Stimulated activated CD4-positive, alpha-beta T cell treated with anti-CD3 and anti-CD28 coated beads, TNF-alpha, amount 100 ng/mL, for 4 hours (primary cell): ENCODE data around the gene RAD9A.

ENCODE experiments used
- DNase-seq, 3 experiments: peaks; one replicate each; pipeline ENCODE4 v3.0.0-alpha.2; 2020; ENCODE audit warnings: low read depth in 3 of 3

RAD9A gene

DNA sequence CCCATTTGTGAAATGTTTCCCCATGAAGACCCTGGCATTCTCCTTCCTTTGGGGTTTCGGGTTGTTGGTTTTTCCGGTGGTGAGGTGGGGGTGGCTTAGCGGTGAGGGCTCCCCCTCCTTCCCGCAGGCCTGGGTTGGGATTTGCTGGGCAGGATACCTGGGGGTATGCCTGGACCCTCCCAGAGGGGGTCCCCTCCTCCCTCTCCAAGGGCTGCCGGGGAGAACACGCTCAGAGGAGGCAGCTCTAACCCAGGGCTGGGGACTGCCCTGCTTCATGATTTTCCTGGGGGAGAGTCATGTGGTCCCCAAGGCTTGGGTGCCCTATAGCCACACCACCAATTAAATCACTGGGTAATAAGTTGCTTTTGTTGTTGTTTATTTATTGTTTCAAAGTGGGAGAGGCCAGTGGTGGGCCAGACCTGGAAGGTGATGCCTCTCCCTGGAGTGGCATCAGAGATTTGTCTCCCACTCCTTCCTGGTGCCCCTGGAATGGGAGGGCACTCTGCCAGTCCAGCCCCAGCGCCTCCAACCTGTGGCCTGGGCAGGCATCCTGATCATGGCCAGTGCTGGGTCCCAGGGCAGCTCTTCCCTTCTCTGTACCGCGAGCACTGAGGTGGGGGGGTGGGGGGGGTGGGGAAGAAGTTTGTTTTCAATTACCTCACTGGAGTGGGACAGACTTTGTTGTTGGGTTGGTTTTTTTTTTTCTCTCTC lies 17.1 kb upstream of the RAD9A start:
- DNase-seq, result no peak

DNA sequence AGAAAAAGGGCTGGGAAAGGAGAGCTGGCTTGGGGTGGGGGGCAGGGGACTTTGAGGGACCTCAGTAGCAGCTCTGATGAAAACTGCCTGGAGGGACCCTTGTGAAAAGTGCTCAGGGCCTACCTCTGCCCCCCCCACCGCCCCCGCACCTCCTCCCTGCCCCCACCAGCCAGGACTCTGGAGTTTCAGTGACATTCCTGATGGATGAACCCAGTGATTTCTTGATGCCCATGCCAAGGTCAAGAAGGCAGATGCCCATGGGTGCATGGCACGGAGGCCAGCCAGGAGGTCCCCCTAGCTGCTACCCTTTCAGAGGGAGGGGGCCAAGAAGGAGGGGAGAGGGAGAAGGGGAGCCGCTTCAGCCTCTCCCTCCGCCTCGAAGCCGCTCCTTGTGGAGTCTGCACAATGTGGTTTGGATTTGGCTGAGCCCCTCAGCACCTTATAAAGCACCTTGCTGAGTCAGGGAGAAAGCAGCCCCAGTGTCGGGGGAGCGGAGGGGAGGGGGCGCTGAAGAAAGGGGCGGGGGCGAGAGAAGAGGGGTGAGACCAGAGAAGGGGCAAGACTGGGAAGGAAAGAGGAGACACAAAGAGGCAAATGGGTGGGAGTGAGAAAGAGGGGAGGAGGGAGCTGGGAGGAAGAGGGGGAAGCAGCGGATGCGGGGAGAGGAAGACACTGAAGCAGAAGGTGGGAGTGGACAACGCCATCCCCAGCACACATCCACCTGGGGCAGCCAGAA lies 16.3 kb upstream of the RAD9A start:
- no peak for DNase-seq

DNA sequence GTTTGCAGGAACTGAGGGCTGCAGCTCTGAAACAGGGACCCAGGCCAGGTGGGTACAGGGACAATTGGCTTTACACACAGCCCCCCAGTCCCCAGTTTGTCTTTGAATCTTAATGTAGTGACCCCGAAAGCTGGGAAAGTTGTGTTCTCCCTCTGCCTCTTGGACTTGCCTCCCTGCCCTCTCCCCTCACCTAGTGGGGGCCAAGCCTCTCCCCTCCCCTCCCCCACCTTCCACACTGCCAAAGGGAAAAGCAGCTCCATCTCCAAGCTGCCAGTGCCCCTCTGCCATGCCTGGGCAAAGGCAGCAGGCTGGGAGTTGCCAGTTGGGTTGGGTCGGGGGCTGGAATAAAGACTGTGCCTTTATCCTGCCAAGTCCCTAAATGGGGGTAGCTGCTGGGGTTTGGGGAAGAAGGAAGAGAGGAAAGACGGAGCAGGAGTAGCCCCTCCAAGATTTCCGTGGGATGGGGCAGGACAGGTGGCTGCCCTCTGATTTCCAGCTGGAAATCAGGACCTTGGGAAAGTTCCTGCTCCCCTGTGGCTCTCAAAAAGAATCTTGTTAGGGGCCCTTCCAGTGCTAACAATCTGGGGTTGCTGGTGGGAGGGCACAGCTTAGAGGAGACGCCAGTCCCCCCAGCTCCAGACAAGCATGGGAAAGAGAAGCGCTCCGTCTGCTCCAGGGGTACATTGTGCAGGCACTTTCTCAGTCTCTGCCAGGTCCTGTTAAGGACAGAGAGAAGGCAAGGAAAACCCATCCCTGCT lies 15.5 kb upstream of the RAD9A start:
- no peak for DNase-seq

DNA sequence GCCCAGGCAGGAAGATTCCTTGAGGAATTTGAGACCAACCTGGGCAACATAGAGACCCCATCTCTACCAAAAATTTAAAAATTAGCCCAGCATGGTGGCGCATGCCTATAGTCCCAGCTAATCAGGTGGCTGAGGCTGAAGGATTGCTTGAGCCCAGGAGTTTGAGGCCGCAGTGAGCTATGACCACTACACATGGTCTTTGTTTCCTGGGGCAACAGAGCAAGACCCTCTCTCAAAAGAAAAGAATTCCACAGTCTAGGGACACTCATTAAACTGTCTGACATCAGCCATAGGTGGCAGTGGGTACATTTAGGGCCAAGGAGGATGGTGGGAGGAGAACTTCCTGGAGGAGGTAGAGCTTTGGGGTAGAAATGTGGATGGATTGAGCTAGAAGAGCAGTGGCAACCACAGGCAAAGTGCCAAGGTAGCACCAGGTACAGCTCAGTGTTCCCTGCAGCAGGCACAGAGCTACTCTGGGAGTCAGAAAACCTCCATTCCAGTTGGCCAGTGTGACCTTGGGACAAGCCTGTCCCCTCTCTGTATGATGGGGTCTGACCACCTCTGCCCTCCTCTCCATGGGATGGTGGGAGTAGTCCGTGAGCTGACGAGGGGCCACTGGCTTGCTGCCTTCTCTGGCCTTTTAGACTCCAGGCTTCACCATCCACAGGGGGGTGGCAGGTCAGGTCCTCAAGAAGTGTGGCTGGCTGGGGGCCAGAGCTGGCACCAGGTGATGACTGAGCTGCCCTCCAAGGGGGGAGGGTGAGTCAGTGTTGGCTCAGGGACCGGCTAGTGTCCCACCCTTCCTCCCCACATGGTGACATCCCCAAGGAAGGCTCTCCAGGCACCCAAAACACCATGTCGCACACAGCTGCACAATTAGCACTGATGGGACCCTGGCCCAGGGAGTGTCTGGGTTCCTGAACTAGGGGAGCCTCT lies 14.6 kb upstream of the RAD9A start:
- no peak for DNase-seq

DNA sequence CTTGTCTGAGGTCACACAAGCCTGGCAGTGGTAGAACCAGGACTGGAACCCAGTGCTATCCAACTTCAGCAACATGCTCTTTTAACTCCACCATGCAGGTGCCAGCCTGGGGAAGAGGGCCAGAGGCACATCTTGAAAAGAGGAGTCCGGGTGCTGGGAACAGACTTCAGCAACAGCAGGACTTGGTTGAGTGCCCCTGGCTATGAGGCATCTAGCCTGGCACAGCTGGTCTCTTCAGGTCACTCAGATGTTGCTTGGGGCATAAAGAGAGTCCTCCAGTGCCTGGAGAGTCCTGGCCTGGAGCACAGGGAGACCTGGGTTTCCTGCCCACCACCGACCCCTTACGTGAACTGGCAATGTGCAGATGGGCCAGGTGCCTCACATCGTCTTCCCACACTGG lies 13.2 kb upstream of the RAD9A start:
- DNase-seq, result no peak

DNA sequence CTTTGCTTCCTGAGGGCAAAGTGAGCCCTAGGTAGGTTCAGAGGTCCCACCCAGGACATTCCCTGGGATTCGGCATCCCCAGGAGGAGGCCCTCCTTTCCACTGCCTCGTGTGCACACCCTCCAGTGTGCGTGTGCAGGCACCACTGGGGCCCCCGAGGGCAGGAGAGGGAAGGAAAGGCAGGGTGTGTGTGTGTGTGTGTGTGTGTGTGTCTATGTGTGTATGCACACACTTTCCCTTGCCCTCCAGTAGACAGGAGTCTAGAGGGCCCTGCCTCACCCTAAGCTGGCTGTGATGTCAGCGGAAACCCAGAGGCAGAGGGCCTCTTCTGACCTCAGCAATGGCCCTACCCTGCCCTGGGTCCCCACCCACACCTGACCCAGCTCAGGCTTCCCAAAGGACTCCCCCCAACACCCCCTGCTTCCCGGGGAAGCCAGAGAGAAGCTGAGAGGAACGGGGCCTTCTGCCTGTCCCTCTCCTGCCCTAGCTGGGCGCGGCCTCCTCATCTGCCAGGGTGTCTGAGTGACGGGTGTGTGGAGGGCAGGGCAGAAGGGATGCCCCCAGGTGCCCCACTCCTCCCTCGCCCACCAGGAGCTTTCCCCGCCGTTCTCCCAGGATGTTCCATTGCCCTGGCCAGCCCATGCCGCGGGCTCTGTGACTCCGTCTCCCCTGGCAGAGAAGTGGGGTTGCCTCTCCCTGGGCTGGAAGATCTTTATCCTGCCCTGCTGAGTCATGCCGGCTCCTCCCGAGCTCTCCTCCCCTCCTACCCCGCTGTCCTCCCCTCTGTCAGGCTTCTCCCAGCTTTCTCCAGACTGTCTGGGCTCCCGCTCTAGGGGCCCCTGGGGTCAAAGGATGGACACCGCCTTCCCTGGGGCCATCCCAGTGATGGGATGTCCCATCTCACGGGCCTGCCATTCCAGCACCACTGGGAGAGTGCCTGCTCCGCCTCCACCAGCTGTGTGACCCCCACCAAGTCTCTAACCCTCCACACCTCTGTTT lies 12.4 kb upstream of the RAD9A start:
- no peak for DNase-seq

DNA sequence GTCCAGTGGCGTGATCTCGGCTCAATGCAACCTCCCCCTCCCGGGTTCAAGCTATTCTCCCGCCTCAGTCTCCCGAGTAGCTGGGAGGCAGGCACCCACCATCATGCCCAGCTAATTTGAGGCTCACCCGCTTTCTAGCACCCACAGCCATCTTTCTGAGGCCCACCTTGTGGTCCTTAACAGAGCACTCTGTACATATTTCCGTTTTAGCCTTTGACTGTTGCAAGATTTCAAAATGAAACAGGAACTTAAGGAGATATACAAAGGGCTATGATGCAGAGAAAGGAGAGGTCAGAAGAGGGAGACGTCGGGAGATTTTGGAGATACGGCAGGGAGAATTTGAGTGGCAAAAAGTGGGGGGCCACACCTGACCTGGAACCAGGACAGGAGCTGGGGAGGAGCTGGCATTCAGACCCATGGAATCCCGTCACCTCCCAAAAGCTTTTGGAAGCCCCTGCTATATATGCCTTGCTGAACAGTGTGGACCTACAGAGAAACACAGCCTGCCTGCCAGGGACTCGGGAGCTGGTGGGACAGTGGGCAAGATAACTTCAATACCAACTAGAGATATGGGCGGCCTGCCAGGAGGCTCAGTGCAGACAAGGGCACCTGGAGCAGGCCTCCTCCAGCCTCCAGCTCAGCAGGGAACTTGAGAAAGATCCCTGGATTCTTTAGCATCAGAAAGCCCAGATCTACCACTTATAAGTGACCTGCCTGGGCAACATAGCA lies 10.4 kb upstream of the RAD9A start:
- no peak for DNase-seq

DNA sequence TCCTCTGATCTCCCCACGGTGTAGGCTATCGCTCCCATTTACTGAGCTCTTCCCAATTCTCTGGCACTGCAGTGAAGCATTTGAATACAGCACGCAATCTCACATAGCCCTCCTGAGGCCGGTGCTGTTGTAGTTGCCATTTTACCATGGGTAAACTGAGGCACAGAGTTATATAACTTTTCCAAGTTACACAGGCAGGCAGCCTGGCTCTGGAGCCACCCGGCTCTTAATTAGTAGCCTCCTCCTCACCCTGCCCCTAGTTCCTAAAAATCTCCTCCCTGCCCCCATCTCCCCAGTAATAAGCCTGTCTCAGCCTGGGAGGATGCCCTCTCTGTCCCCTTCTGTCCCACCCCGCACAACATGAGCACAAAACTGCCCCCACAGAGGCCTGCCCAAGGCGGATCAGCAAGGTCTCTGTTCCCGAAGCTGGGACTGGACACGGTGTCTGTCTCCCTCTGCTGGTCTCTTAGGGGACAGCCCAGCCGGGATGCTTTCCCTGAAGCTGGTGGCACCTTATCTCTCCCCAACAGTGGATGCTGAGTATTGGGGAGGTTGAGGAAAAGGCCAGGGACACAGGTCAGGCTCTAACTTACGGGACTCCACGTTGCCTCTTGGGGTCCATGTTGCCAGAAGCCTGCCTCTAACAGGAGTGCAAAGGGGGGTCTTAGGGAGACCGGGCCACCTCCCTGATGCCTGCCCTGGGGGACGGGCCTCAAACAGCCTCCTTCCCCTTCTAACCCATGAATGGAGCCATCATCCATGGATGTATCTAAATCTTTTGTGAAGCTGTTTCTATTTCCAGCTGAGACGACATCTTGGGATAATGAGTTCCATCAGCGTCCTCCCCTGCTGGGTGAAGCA lies 9.3 kb upstream of the RAD9A start:
- peak in 2 of 3 experiments; percentile 70 to 74 for DNase-seq

DNA sequence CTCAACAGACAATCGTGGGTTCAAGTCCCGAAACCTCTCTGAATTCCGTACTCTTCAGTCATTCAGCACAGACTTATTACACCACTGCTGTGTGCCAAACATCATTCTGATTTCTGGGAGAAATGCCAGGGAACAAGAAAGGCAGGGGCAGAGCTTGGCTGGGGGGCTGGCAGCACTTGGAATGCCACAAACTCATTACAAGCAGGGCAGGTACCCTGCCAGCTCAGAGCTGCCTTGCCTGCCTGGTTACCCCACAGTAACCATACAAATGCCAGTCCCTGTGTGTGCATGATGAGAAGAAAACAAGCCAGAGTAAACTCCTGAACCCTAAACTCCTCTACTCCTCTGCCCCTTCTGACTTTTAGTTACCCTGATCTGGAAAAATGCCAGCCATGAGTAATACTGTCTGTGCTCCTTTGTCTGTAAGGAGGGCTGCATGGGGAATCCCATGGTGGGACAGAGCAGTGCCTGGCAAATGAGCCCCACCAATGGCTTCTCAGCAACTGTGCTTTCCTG lies 6.9 kb upstream of the RAD9A start:
- no peak for DNase-seq

DNA sequence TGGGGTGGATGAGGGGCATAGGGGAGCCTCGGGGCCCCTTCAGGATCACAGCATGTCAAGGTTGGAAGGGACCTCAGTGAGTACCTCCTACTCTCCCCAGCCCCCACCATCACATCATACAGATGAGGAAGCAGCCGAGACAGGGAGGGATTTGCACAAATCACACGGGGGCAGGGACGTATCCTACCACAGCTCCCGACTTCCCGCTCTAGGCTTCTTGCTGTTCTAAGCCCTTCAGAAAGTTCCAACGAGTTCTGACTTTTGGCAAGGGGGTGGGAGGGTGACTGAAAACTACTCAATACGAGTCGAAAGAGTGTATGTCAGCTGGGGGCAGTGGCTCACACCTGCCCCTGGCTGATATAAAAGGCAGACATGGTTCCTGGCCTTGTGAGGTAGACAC lies 4.7 kb upstream of the RAD9A start:
- no peak for DNase-seq

DNA sequence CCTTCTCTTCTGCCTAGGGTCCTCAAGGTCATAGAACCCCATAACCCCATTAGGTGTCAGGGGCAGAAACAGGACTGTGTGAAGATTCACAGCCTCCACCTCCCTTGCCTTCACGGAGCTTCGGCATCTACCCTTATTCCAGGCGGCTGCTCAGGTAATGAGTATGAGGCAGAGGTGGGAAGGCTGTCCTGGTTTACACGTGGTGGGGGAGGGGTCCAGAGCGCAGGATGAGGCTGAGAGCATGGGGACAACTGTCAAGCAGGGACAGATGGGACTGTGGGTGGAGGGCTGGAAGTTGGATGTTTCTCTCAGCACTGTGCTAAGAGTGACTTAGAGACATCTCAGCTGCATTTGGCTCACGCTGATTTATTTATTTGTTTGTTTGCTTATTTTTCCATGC lies 4.3 kb upstream of the RAD9A start:
- no peak for DNase-seq

DNA sequence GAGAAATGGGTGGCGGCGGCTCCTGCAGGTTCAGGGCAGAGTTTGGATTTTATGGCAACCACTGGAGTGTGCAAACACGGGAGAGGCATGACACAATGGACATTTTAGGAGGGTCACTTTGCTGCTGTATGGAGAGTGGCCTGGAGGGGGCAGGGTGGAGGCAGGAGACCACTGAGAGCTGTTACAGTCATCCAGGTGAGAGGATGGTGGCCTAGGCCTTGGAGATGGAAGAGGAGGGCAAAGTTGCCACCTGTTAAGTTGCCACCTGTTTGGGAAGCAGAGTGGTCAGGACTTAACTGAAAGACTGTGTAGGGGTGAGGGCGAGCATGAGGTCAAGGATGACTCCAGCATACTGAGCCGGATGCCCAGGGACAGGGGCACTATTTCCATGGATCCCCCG lies 2.3 kb upstream of the RAD9A start:
- DNase-seq, result peak in 1 of 3 experiments; percentile 41

DNA sequence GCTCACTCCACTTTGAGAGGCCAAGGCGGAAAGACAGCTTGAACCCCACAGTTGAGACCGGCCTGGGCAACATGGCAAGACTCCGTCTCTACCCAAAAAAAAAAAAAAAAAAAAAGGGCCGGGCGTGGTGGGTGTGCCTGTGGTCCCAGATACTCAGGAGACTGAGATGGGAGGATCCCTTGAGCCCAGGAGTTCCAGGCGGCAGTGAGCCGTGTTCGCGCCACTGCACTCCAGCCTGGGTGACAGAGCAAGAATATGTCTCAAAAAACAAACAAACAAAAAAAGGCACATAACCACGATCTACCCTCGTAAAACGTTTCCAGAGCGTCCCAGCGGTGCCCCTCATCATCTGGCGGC lies 861 bp upstream of the RAD9A start:
- DNase-seq, result no peak

DNA sequence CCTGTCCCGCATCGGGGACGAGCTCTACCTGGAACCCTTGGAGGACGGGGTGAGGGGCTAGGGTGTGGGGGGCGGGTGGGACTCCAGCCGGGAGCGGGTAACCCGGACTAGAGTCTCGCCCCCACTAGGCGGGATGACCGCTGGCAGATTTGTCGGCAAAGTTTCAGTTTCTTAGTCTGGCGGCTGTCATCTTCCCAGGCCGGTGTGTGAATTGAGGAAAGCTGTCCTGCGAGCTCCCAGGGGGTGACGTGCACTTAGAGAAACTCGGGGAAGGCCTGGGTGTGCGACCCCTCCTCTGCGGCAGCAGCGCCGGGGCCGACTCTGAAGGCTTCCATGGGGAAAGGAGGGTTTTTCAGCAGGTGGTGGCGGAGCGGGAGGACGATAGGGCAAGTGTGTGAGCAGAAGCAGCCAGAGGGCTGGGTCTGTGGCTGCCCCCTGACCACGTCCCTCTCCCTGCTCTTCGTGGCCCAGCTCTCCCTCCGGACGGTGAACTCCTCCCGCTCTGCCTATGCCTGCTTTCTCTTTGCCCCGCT lies 463 bp downstream of the RAD9A start:
- DNase-seq, result no peak

DNA sequence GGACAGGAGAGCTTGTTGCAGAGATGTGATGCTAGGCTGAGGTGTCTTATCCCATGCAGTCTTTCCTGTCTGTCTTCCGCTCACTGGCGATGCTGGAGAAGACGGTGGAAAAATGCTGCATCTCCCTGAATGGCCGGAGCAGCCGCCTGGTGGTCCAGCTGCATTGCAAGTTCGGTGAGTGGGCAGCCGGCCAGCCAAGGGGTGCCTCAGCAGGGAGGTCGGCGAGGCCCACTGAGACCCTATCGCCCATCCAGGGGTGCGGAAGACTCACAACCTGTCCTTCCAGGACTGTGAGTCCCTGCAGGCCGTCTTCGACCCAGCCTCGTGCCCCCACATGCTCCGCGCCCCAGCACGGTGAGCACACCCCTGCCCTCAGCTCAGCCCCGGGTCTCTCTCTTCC lies 1.7 kb downstream of the RAD9A start:
- DNase-seq, result no peak

DNA sequence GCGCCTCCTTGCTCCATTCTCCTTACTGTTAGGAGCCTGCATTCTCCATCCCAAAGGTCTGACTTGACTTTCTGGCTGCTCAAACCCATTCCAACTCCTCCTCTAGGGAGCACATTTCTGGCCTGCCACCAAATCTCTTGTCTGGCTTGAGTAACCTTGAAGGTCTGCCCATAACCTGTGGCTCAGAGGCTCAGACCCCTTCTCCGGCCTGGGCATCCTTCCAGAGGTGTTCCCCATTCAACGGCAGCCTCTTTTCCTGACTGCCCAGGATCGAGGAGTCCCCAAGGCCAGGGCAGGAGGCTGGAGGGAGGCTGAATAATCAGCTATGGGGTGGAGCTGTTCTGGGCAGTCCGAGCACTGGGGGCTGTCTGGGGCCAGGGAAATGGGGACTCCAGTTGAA lies 2.2 kb downstream of the RAD9A start:
- no peak for DNase-seq

DNA sequence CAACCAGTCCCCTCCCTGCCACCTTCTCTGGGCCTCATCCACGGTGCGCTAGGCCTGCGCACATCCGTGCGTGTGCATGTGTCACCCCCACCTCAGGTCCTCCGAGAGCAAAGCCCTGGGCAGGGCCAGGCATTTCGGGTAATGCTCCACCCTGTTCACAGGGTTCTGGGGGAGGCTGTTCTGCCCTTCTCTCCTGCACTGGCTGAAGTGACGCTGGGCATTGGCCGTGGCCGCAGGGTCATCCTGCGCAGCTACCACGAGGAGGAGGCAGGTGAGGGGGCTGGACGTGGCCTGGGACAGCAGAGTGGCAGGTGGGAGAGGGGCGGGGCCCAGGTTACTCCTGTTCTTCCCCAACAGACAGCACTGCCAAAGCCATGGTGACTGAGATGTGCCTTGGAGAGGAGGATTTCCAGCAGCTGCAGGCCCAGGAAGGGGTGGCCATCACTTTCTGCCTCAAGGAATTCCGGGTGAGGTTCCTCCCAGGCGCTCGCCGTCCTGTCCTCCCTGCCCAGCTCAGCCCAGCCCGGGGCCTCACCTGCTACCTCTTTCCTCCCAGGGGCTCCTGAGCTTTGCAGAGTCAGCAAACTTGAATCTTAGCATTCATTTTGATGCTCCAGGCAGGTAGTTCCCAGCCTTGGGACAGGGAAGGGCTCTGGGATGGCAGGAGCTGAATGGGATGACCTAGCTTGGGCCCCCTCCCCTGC lies 3.9 kb downstream of the RAD9A start:
- no peak for DNase-seq

DNA sequence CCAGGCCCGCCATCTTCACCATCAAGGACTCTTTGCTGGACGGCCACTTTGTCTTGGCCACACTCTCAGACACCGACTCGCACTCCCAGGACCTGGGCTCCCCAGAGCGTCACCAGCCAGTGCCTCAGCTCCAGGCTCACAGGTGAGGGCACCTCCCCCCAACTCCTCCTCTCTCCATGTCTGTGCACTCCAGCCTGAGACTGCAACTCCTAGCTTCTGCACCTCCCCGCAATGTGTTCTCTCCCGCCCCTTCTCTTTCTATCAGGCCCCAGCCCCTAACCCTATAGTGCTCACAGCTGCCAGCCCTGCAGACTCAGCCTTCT lies 4.4 kb downstream of the RAD9A start:
- DNase-seq, result no peak
